CD4-positive, alpha-beta T cell (primary cell): ENCODE data around the gene DNAJC22. TPM values are rescaled to one million over a fixed set of nuclear protein-coding genes. Genes with fewer than 3 reads are reported as not detected.

ENCODE experiments used
- ATAC-seq: fragments of 200-7000 bp; cut with Tn5 transposase; one replicate; pipeline ENCODE4 v1.10.0; 2022; ENCODE audit warnings: mild to moderate bottlenecking; ENCODE audit not compliant: poor library complexity
- CTCF ChIA-PET: fragments of 350-600 bp; sonication (Branson Sonifier 250); formaldehyde crosslinking; loops from one replicate; lab custom pipeline; 2021; ENCODE audit warnings: antibody characterized with exemption, inconsistent platforms; lab: Charles Lee
- POLR2A ChIA-PET: fragments of 350-600 bp; sonication (Branson Sonifier 250); formaldehyde crosslinking; loops from one replicate; lab custom pipeline; 2021; ENCODE audit warnings: antibody characterized with exemption, inconsistent platforms; lab: Charles Lee
- DNase-seq, 14 experiments: peaks; one replicate each; pipeline ENCODE4 v3.0.0-alpha.2; 2013 to 2020; ENCODE audit warnings: mixed read lengths in 2 of 14
- H3K27ac ChIP-seq, 2 donors: one replicate each; pipeline versions ENCODE4 v1.5.1 to v1.7.0; 2013; ENCODE audit warnings: low read length in 2 of 2, low read depth in 1 of 2, mild to moderate bottlenecking in 1 of 2
- H3K27me3 ChIP-seq, 2 experiments: 1 replicate in 1 of 2; 2 replicates in 1 of 2; pipeline versions ENCODE4 v1.6.1 to v1.7.0; 2013; ENCODE audit warnings: low read length in 2 of 2, control low read depth in 1 of 2, mild to moderate bottlenecking in 1 of 2, moderate library complexity in 1 of 2; ENCODE audit not compliant: insufficient read depth in 2 of 2, control insufficient read depth in 1 of 2
- H3K36me3 ChIP-seq: one replicate; pipeline ENCODE4 v1.6.1; 2013; ENCODE audit warnings: low read length, control low read depth; ENCODE audit not compliant: insufficient read depth
- H3K4me1 ChIP-seq: one replicate; pipeline ENCODE4 v1.6.1; 2013; ENCODE audit warnings: low read length, control low read depth; ENCODE audit not compliant: insufficient read depth
- H3K4me3 ChIP-seq: one replicate; pipeline ENCODE4 v1.5.1; 2013; ENCODE audit warnings: mild to moderate bottlenecking, low read length, moderate library complexity
- H3K9me3 ChIP-seq, 2 experiments: 1 replicate in 1 of 2; 2 replicates in 1 of 2; pipeline versions ENCODE4 v1.6.1 to v1.7.0; 2013; ENCODE audit warnings: low read length in 2 of 2, mild to moderate bottlenecking in 2 of 2, control low read depth in 1 of 2, moderate library complexity in 1 of 2; ENCODE audit not compliant: control insufficient read depth in 1 of 2, insufficient read depth in 1 of 2
- H3K27ac Mint-ChIP-seq: one replicate; pipeline ENCODE4 v1.8.0; 2020; ENCODE audit warnings: mixed read lengths
- H3K27me3 Mint-ChIP-seq: one replicate; pipeline ENCODE4 v1.8.0; 2021; ENCODE audit warnings: mixed read lengths
- H3K36me3 Mint-ChIP-seq: one replicate; pipeline ENCODE4 v1.8.0; 2021; ENCODE audit warnings: low read depth, mixed read lengths
- H3K4me1 Mint-ChIP-seq: one replicate; pipeline ENCODE4 v1.8.0; 2021; ENCODE audit warnings: low read depth, mixed read lengths
- H3K4me3 Mint-ChIP-seq: one replicate; pipeline ENCODE4 v1.8.0; 2020; ENCODE audit warnings: mild to moderate bottlenecking, mixed read lengths
- H3K9me3 Mint-ChIP-seq: one replicate; pipeline ENCODE4 v1.8.0; 2020; ENCODE audit warnings: mixed read lengths
- CTCF ChIP-seq: fragments of 200-600 bp; IDR thresholded peaks from one replicate; pipeline ENCODE4 v1.8.0; 2022; ENCODE audit warnings: antibody characterized with exemption, mild to moderate bottlenecking
- intact Hi-C, 2 experiments: fragments of 100-400 bp; cut with DNase I in 1 of 2; cut with micrococcal nuclease in 1 of 2; formaldehyde crosslinking; loops; one replicate each; pipeline versions ENCODE4 v1.15.1 to v1.9.0; 2023 to 2025; cut with DNase I, micrococcal nuclease
- total RNA-seq, 174 experiments: library from RNA in 2 of 174; stranded (reverse) in 2 of 174; gene quantifications; one replicate each; pipeline ENCODE4 v1.2.3 and lab custom pipeline; 2021 to 2026

The DNAJC22 gene
- total RNA-seq, 2 experiments from 2014 or later, result not detected

GRCh38 chr12:49388682-49389386 lies 42.1 kb downstream of the DNAJC22 start:
- Mint-ChIP-seq H3K36me3 (no peaks in the 10 kb centered on the region), H3K4me3 (no peak overlapping the region), H3K27me3 (no peaks in the 10 kb centered on the region), H3K9me3 (no peaks in the 10 kb centered on the region), H3K27ac (no peak overlapping the region), H3K4me1 (peaks cover 8% of the 10 kb centered on the region)
- H3K9me3 ChIP-seq, result no peaks in the 10 kb centered on the region
- ChIA-PET CTCF (interaction anchor here (0.7 to 1.8 kb wide), 3 partner anchors 9 to 122 kb away, joined by 3 to 5 read pairs (median 3); no protein-coding TSS in a partner anchor), POLR2A (interaction anchor here (0.7 to 1.2 kb wide), 2 partner anchors 20 to 22 kb away, joined by 5 to 6 read pairs; partner anchors contain the start of gene SPATS2)
- no peak overlapping the region for H3K27ac ChIP-seq
- peaks cover 5% of the 10 kb centered on the region for H3K4me1 ChIP-seq
- intact Hi-C loops, result no loop called here
- DNase-seq (peak; percentile 41 to 77 (median 59)), ATAC-seq (peak; percentile 98)
- H3K4me3 ChIP-seq, result no peak overlapping the region
- TF ChIP-seq CTCF, result peak; percentile 55
- no peaks in the 10 kb centered on the region for H3K27me3 ChIP-seq
- H3K36me3 ChIP-seq, result no peaks in the 10 kb centered on the region

GRCh38 chr12:49389387-49389703 lies 42.7 kb downstream of the DNAJC22 start:
- CTCF ChIA-PET, result interaction anchor here (0.7 to 1.8 kb wide), 3 partner anchors 8 to 122 kb away, joined by 3 to 5 read pairs (median 3); no protein-coding TSS in a partner anchor
- no peak for TF ChIP-seq CTCF

GRCh38 chr12:49397000-49397399 lies 50.3 kb downstream of the DNAJC22 start:
- Histone ChIP-seq H3K4me1 (no peaks in the 10 kb centered on the region), H3K4me3 (no peak overlapping the region), H3K9me3 (no peaks in the 10 kb centered on the region), H3K36me3 (no peaks in the 10 kb centered on the region), H3K27ac (no peak overlapping the region), H3K27me3 (no peaks in the 10 kb centered on the region)
- CTCF ChIA-PET, result interaction anchor here (1.1 kb wide), 1 partner anchor 8 kb away, joined by 3 read pairs; no protein-coding TSS in a partner anchor
- Mint-ChIP-seq H3K27me3 (no peaks in the 10 kb centered on the region), H3K9me3 (no peaks in the 10 kb centered on the region), H3K4me1 (no peaks in the 10 kb centered on the region), H3K4me3 (no peak overlapping the region), H3K36me3 (no peaks in the 10 kb centered on the region), H3K27ac (no peak overlapping the region)
- POLR2A ChIA-PET, result no interaction called here
- intact Hi-C loops, result no loop called here
- ATAC-seq (no peak), DNase-seq (no peak)
- TF ChIP-seq CTCF, result no peak

More at GRCh38 chr12:49389387-49389703, 42.7 kb downstream of the DNAJC22 start:
- Mint-ChIP-seq H3K4me1 (peaks cover 8% of the 10 kb centered on the region), H3K27me3 (no peaks in the 10 kb centered on the region), H3K36me3 (no peaks in the 10 kb centered on the region), H3K4me3 (no peak overlapping the region), H3K9me3 (no peaks in the 10 kb centered on the region), H3K27ac (no peak overlapping the region)
- peaks cover 5% of the 10 kb centered on the region for H3K4me1 ChIP-seq
- POLR2A ChIA-PET, result interaction anchor here (0.7 to 1.2 kb wide), 2 partner anchors 20 to 23 kb away, joined by 5 to 6 read pairs; partner anchors contain the start of gene SPATS2
- H3K9me3 ChIP-seq, result no peaks in the 10 kb centered on the region
- intact Hi-C loops, result no loop called here
- no peak for DNase-seq
- H3K27me3 ChIP-seq, result no peaks in the 10 kb centered on the region
- no peak for ATAC-seq
- H3K27ac ChIP-seq, result no peak overlapping the region
- no peak overlapping the region for H3K4me3 ChIP-seq
- no peaks in the 10 kb centered on the region for H3K36me3 ChIP-seq
